GM12865 (cell line): Measurements from ENCODE around the gene MYBL2.

Source experiments
- DNase-seq: peaks from one replicate; pipeline ENCODE4 v3.0.0; 2010; ENCODE audit warnings: low read depth
- H3K4me3 ChIP-seq: 2 replicates; pipeline ENCODE4 v1.5.1; 2011; ENCODE audit warnings: mild to moderate bottlenecking, low read depth, low read length, control low read depth
- TF ChIP-seq, protein P1 (sequence below): IDR thresholded peaks from 2 replicates; pipeline ENCODE4 v1.5.1; 2011; ENCODE audit warnings: low read length, control low read depth, low read depth, inconsistent platforms; ENCODE audit not compliant: insufficient read depth; ENCODE audit errors: missing control alignments

The MYBL2 gene

DNA sequence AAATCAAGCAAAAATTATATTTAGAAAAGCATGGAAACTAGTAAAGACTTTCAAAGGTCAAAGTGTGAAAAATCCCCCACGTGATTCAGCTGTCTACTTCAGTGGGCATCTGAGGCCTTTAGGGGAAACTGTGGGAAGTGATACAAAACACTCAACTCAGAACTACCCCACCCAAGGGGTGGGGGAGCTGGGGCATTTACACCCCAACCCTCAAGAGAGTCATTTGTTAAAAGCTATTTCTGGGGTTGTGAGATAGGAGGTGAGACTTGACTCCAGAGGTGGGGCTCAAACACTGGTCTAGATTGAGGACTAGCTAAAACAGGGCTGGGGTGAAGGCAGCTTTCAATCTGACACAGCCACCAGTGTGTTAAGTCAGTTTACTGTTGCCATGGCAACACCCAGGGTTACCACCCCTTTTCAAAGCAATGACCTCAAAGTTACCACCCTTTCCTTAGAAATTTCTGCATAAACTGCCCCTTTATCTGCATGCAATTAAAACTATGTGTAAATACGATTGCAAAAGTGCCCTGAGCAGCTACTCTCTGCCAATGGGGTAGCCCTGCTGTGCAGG lies 69.8 kb downstream of the MYBL2 start:
- H3K4me3 ChIP-seq: no peak overlapping the region
- TF ChIP-seq, protein P1, sequence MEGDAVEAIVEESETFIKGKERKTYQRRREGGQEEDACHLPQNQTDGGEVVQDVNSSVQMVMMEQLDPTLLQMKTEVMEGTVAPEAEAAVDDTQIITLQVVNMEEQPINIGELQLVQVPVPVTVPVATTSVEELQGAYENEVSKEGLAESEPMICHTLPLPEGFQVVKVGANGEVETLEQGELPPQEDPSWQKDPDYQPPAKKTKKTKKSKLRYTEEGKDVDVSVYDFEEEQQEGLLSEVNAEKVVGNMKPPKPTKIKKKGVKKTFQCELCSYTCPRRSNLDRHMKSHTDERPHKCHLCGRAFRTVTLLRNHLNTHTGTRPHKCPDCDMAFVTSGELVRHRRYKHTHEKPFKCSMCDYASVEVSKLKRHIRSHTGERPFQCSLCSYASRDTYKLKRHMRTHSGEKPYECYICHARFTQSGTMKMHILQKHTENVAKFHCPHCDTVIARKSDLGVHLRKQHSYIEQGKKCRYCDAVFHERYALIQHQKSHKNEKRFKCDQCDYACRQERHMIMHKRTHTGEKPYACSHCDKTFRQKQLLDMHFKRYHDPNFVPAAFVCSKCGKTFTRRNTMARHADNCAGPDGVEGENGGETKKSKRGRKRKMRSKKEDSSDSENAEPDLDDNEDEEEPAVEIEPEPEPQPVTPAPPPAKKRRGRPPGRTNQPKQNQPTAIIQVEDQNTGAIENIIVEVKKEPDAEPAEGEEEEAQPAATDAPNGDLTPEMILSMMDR: no peak
- DNase-seq: peak; percentile 93

DNA sequence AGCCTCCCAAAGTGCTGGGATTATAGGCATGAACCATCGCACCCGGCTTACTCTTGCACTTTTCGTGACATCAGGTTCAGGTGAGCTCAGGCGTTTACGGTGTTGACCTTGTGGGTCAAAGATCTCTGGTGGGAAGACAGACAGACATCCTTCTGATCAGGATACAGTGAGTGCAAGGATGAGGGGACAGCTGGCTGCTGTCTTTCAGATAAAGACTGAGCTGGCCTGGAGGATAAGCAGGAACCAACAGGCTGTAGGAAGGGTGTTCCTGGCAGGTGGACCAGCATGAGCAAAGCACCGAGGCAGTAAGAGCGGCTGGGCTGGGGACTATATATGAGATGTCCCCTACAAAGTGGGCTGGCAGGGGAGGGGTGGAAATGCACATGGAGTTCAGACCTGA lies 71.0 kb downstream of the MYBL2 start:
- no peak for DNase-seq
- H3K4me3 ChIP-seq: no peak overlapping the region
- TF ChIP-seq, protein P1: no peak

- TF ChIP-seq, protein P1: no peak
- no peak overlapping the region for H3K4me3 ChIP-seq
- DNase-seq: no peak
Observed at GRCh38 chr20:43739148-43739749, 72.3 kb downstream of the MYBL2 start.

GRCh38 chr20:43740642-43741041 lies 73.7 kb downstream of the MYBL2 start:
- TF ChIP-seq, protein P1: no peak
- DNase-seq: no peak
- no peak overlapping the region for H3K4me3 ChIP-seq

GRCh38 chr20:43744151-43744611 lies 77.3 kb downstream of the MYBL2 start:
- H3K4me3 ChIP-seq: no peak overlapping the region
- no peak for DNase-seq
- TF ChIP-seq, protein P1: no peak

- no peak overlapping the region for H3K4me3 ChIP-seq
- TF ChIP-seq, protein P1: no peak
- DNase-seq: no peak
Observed at GRCh38 chr20:43744966-43745730, 78.2 kb downstream of the MYBL2 start.
